BE2C (cell line): ENCODE data around the gene TADA1.

ENCODE experiments used
- DNase-seq: peaks from one replicate; pipeline ENCODE4 v3.0.0-alpha.2; 2020
- H3K27me3 ChIP-seq: fragments of 250-450 bp; sonication (Bioruptor Pico); 2 replicates; pipeline ENCODE4 v1.5.1; 2020; ENCODE audit warnings: mild to moderate bottlenecking
- H3K36me3 ChIP-seq: fragments of 250-450 bp; sonication (Bioruptor Pico); 2 replicates; pipeline ENCODE4 v1.5.1; 2020; ENCODE audit warnings: mild to moderate bottlenecking
- H3K4me1 ChIP-seq: fragments of 250-450 bp; sonication (Bioruptor Pico); 2 replicates; pipeline ENCODE4 v1.5.1; 2020
- H3K4me3 ChIP-seq: 2 replicates; pipeline ENCODE4 v1.5.1; 2011; ENCODE audit warnings: low read depth, low read length
- H3K9me3 ChIP-seq: fragments of 250-450 bp; sonication (Bioruptor Pico); 2 replicates; pipeline ENCODE4 v1.5.1; 2020
- CTCF ChIP-seq: IDR thresholded peaks from 2 replicates; pipeline ENCODE4 v1.5.1; 2012; ENCODE audit warnings: mild to moderate bottlenecking, low read depth, low read length

TADA1 gene

GRCh38 chr1:166902279-166902678, 26.2 kb upstream of the TADA1 start:
- H3K9me3 ChIP-seq: peaks cover 3% of the 10 kb centered on the region; the same call in 1 of the 2 replicates
- H3K4me1 ChIP-seq: no peaks in the 10 kb centered on the region
- no peak for TF ChIP-seq CTCF
- H3K4me3 ChIP-seq: no peak overlapping the region
- no peaks in the 10 kb centered on the region for H3K36me3 ChIP-seq
- no peaks in the 10 kb centered on the region for H3K27me3 ChIP-seq
- DNase-seq: no peak

DNA sequence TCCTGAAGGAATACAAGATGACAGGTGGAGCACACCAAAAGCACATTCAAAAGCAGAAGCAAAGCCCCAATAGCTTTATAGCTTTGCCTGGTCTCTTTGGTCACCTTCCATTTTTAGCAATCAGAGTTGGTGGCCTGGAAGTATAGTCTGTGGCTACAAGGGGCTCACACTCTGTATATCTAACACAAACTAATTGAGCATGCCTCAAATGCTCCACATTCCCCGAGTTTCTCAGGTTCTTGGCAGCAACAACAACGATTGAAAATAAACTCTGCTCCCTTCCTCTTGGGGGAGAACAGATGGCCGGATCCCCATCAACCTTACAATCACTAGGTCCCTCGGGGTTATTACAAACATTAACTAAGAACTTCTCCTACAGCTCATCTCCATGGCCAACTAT, 24.9 kb upstream of the TADA1 start:
- Histone ChIP-seq H3K9me3 (peaks cover 3% of the 10 kb centered on the region; the same call in 1 of the 2 replicates), H3K4me1 (no peaks in the 10 kb centered on the region), H3K36me3 (no peaks in the 10 kb centered on the region), H3K27me3 (no peaks in the 10 kb centered on the region; the same call in 1 of the 2 replicates), H3K4me3 (no peak overlapping the region)
- DNase-seq: no peak
- no peak for TF ChIP-seq CTCF

DNA sequence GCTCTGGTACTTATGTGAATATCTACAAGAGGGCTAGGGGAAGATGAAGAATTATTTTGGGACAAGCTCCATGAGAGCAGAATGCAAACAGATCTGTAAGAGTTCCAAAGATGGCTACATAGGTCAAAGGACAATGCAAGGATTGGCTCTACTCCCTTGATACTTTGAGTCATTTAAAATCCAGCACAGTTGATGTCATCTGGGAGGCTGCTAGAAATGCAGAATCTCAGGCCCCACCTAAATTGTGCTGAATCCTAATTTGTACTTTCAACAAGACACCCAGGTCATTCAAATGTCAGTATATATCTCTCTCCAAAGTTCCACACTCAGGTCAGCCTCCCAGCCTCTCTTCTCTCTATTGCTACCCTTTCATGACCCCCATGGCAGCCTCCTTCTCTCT, 23.7 kb upstream of the TADA1 start:
- no peaks in the 10 kb centered on the region for H3K4me1 ChIP-seq
- DNase-seq: no peak
- TF ChIP-seq CTCF: no peak

GRCh38 chr1:166895766-166896165, 19.7 kb upstream of the TADA1 start:
- no peak for DNase-seq
- H3K4me1 ChIP-seq: no peaks in the 10 kb centered on the region
- H3K4me3 ChIP-seq: no peak overlapping the region
- no peaks in the 10 kb centered on the region; the same call in 1 of the 2 replicates for H3K27me3 ChIP-seq
- peaks cover 3% of the 10 kb centered on the region; the same call in 1 of the 2 replicates for H3K9me3 ChIP-seq
- H3K36me3 ChIP-seq: no peaks in the 10 kb centered on the region
- TF ChIP-seq CTCF: no peak

More for the DNA sequence above, 23.7 kb upstream of the TADA1 start:
- peaks cover 3% of the 10 kb centered on the region; the same call in 1 of the 2 replicates for H3K9me3 ChIP-seq
- no peak overlapping the region for H3K4me3 ChIP-seq
- H3K36me3 ChIP-seq: no peaks in the 10 kb centered on the region
- no peaks in the 10 kb centered on the region; the same call in 1 of the 2 replicates for H3K27me3 ChIP-seq

DNA sequence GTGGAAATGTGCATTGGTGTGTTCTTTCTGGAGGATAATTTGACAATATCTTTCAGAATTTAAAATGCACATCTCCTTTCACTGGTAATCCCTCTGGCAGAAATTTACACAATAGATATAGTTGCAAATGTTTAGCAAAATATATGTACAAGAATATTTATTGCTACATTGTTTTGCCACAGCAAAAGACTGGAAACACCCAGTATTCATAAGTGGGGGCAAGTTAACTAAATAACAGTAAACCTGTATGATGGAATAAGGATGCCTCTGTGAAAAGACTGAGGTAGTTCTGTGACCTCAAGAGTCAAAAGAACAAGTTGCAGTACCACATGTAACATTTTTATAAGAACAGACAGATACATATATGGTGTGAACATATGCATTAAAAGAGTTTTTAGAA, 13.7 kb upstream of the TADA1 start:
- Histone ChIP-seq H3K4me1 (no peaks in the 10 kb centered on the region), H3K4me3 (no peak overlapping the region), H3K27me3 (no peaks in the 10 kb centered on the region; the same call in 1 of the 2 replicates), H3K9me3 (no peaks in the 10 kb centered on the region), H3K36me3 (no peaks in the 10 kb centered on the region)
- no peak for DNase-seq
- no peak for TF ChIP-seq CTCF

DNA sequence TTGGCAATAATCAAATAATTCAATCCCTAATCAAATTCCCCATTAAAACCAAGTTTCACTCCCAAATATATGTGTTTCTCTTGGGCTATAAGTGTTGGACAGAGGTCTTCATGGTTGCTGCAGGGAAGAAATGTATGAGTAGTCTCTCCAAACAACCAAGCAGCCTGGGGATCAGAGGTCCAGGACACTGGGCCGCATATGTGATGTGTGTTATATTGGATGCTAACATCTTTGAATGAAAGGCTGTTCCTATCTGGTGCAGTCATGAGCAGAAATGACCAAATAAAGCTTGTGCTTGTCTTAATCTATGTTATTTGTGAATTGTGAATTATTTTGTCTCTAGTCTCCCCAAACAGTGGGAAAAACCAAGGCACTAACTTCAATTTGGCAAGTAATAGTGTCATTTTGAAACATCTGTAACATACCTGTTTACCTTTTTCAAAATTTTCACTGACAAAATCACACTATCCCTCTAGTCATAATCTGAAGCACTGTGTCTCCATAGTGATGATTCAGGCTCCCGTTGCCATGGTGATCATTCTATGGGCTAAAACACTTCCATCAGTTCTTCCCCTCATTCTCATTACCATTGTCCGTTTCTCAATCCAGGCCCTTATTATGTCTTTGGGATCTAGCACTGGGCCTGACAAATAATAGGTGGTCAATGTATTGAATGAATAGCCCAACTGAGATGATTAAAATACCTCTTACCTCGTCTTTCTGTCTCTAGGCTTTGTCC, 12.5 kb upstream of the TADA1 start:
- DNase-seq: no peak
- Histone ChIP-seq H3K9me3 (no peaks in the 10 kb centered on the region), H3K4me1 (no peaks in the 10 kb centered on the region), H3K36me3 (no peaks in the 10 kb centered on the region), H3K27me3 (no peaks in the 10 kb centered on the region; the same call in 1 of the 2 replicates), H3K4me3 (no peak overlapping the region)
- no peak for TF ChIP-seq CTCF
